Measurements from ENCODE around the gene STXBP6.
"Not testable (repeated sequence)": the region's sequence is repeated elsewhere in the genome, so short reads cannot be mapped to it uniquely, and the experiment has no call there.

Gene STXBP6

DNA sequence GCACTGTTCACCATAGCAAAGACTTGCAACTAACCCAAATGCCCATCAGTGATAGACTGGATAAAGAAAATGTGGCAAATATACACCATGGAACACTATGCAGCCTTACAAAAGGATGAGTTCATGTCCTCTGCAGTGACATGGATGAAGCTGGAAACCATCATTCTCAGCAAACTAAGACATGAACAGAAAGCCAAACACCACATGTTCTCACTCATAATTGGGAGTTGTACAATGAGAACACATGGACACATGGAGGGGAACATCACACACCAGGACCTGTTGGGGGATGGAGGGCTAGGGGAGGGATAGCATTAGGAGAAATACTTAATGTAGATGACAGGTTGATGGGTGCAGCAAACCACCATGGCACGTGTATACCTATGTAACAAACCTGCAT, 276.4 kb downstream of the STXBP6 start:
- in situ Hi-C loops (cut with HindIII; ENCODE audit: low pct_ligation_motif_present, low pct_unique_long_range_greater_than_20kb, low sequenced_read_pairs); DNase-seq: not testable (repeated sequence)

DNA sequence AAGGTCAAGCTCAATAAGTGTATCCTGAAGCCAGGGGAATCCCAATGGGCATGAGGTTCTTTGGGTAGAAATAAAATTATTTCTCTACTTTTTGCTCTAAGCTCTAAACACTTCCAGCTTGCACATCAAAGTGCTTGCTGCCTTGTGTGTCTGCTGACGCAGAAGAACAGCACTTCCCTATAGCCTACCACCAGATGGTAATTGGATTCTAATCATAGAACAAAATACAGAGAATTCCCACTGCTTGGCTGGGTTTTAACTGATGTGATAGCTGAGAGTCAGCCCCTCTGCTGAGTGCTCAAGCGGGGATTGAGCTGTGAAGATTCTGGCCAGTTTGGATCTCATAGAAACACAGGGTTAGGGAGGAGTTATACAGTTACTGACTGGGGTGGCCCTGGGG, 283.5 kb downstream of the STXBP6 start:
- in situ Hi-C loops (cut with HindIII; ENCODE audit: low pct_ligation_motif_present, low pct_unique_long_range_greater_than_20kb, low sequenced_read_pairs): no loop called here
- no peak for DNase-seq

DNA sequence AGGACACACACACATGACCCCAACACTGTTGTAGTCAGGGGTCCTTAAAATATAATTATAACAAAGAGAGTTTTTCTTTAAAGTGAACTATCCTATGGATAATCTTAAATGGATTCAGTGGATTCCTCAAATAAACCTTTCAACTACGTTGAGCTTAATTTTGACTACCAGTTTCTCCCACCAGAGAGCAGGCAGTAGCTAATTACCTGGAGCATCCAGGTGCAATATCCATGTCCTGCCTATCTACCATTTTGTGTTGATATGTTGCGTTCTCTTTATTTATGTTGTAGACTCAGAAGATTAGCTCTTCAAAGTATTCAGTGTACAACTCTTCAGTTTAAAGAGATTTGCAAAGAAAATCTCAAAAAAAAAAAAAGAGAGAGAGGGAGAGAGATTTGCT, 288.8 kb downstream of the STXBP6 start:
- DNase-seq: no peak
- in situ Hi-C loops (cut with HindIII; ENCODE audit: low pct_ligation_motif_present, low pct_unique_long_range_greater_than_20kb, low sequenced_read_pairs): no loop called here
